ENCODE measurements around the gene TMEM184A. TPM values are rescaled to one million over a fixed set of nuclear protein-coding genes. Genes with fewer than 3 reads are reported as not detected.
"Not testable (repeated sequence)": the region's sequence is repeated elsewhere in the genome, so short reads cannot be mapped to it uniquely, and the experiment has no call there.

Gene TMEM184A
- total RNA-seq, 4 donors from 2014 or later, result 55.0 to 234 (median 112) TPM

DNA sequence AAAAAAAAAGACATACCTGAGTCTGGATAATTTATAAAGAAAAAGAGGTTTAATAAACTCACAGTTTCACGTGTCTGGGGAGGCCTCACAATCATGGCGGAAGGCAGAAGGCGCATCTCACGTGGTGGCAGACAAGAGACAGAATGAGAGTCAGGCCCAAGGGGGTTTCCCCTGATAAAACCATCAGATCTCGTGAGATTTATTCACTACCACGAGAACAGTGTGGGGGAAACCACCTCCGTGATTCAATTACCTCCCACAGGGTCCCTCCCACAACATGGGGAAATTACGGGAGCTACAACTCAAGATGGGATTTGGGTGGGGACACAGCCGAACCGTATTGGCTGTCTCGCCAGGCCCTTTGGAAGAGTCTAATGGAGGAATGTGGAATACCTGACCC lies 34.5 kb downstream of the TMEM184A start:
- no peaks in the 10 kb centered on the region for H3K36me3 ChIP-seq
- 75% methylated on average over 11 of the region's 11 CpGs for WGBS
- no peak for DNase-seq (ENCODE audit: low spot score in 2 of 2)
- peaks cover 2% of the 10 kb centered on the region for H3K4me1 ChIP-seq
- H3K4me3 ChIP-seq, result no peak overlapping the region
- TF ChIP-seq, protein P1, sequence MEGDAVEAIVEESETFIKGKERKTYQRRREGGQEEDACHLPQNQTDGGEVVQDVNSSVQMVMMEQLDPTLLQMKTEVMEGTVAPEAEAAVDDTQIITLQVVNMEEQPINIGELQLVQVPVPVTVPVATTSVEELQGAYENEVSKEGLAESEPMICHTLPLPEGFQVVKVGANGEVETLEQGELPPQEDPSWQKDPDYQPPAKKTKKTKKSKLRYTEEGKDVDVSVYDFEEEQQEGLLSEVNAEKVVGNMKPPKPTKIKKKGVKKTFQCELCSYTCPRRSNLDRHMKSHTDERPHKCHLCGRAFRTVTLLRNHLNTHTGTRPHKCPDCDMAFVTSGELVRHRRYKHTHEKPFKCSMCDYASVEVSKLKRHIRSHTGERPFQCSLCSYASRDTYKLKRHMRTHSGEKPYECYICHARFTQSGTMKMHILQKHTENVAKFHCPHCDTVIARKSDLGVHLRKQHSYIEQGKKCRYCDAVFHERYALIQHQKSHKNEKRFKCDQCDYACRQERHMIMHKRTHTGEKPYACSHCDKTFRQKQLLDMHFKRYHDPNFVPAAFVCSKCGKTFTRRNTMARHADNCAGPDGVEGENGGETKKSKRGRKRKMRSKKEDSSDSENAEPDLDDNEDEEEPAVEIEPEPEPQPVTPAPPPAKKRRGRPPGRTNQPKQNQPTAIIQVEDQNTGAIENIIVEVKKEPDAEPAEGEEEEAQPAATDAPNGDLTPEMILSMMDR (IDR thresholded peaks at IDR 0.05), result no peak
- TF ChIP-seq POLR2A (IDR thresholded peaks at IDR 0.05) (no peak), EP300 (IDR thresholded peaks at IDR 0.05) (no peak), POLR2AphosphoS5 (IDR thresholded peaks at IDR 0.05) (no peak)
- no peaks in the 10 kb centered on the region for H3K9me3 ChIP-seq
- H3K27me3 ChIP-seq, result no peaks in the 10 kb centered on the region
- no peak overlapping the region for H3K27ac ChIP-seq

- 88% methylated on average over 19 of the region's 27 CpGs for WGBS
Measured at GRCh38 chr7:1520539-1521234, 35.3 kb downstream of the TMEM184A start.

GRCh38 chr7:1519322-1519922 lies 36.6 kb downstream of the TMEM184A start:
- H3K36me3 ChIP-seq; H3K4me1 ChIP-seq; H3K27me3 ChIP-seq; H3K4me3 ChIP-seq; H3K27ac ChIP-seq; H3K9me3 ChIP-seq; DNase-seq (ENCODE audit: low spot score in 2 of 2): not testable (repeated sequence)
- WGBS, result 92% methylated on average over 12 of the region's 12 CpGs

More at GRCh38 chr7:1520539-1521234, 35.3 kb downstream of the TMEM184A start:
- Histone ChIP-seq H3K27me3 (no peaks in the 10 kb centered on the region), H3K4me3 (no peak overlapping the region), H3K27ac (no peak overlapping the region), H3K9me3 (no peaks in the 10 kb centered on the region), H3K36me3 (no peaks in the 10 kb centered on the region), H3K4me1 (no peaks in the 10 kb centered on the region)
- DNase-seq (ENCODE audit: low spot score in 2 of 2), result no peak
- TF ChIP-seq EP300 (IDR thresholded peaks at IDR 0.05), result no peak
- TF ChIP-seq, protein P1 (IDR thresholded peaks at IDR 0.05), result no peak
- no peak for TF ChIP-seq POLR2AphosphoS5 (IDR thresholded peaks at IDR 0.05)
- TF ChIP-seq POLR2A (IDR thresholded peaks at IDR 0.05), result no peak

- Histone ChIP-seq H3K4me1 (peaks cover 16% of the 10 kb centered on the region), H3K27ac (no peak overlapping the region), H3K4me3 (no peak overlapping the region), H3K27me3 (peaks cover 4% of the 10 kb centered on the region), H3K36me3 (no peaks in the 10 kb centered on the region), H3K9me3 (no peaks in the 10 kb centered on the region)
- no peak for DNase-seq (ENCODE audit: low spot score in 2 of 2)
- TF ChIP-seq, protein P1 (IDR thresholded peaks at IDR 0.05), result no peak
- TF ChIP-seq EP300 (IDR thresholded peaks at IDR 0.05) (no peak), POLR2AphosphoS5 (IDR thresholded peaks at IDR 0.05) (no peak), POLR2A (IDR thresholded peaks at IDR 0.05) (no peak)
- 81% methylated on average over 8 of the region's 18 CpGs for WGBS
Measured at GRCh38 chr7:1516586-1517251, 39.3 kb downstream of the TMEM184A start.

- WGBS, result 81% methylated on average over 17 of the region's 17 CpGs
- not testable (repeated sequence) for H3K27me3 ChIP-seq; H3K9me3 ChIP-seq; H3K36me3 ChIP-seq; DNase-seq (ENCODE audit: low spot score in 2 of 2); H3K4me3 ChIP-seq; H3K27ac ChIP-seq
- H3K4me1 ChIP-seq, result peaks cover 16% of the 10 kb centered on the region
Measured at GRCh38 chr7:1515509-1515967, 40.5 kb downstream of the TMEM184A start.

DNA sequence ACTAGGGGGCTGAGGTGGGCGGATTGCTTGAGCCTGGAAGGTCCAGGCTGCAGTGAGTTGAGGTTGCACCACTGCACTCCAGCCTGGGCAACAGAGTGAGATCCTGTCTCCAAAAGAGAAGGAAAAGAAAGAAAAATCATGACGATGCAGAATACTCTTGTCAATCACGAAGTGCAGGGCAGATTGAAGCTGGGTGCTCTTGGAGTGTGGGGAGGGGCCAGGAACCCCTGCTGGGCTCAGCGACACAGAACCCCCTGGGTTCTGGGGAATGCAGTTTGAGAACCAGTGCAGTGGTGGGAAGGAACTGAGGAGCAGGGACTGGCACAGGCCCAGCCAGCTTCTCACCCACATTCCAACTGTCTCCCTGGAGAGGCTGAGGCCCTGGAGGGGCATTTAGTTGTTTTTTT lies 41.0 kb downstream of the TMEM184A start:
- no peaks in the 10 kb centered on the region for H3K36me3 ChIP-seq
- no peak overlapping the region for H3K4me3 ChIP-seq
- H3K9me3 ChIP-seq, result no peaks in the 10 kb centered on the region
- peaks cover 16% of the 10 kb centered on the region for H3K4me1 ChIP-seq
- TF ChIP-seq POLR2A (IDR thresholded peaks at IDR 0.05) (no peak), EP300 (IDR thresholded peaks at IDR 0.05) (no peak), POLR2AphosphoS5 (IDR thresholded peaks at IDR 0.05) (no peak)
- TF ChIP-seq, protein P1 (IDR thresholded peaks at IDR 0.05), result no peak
- no peak for DNase-seq (ENCODE audit: low spot score in 2 of 2)
- 73% methylated on average over 4 of the region's 4 CpGs for WGBS
- peaks cover 4% of the 10 kb centered on the region for H3K27me3 ChIP-seq
- H3K27ac ChIP-seq, result no peak overlapping the region
